K562 (cell line): ENCODE data around the gene FKBP1B. TPM values are rescaled to one million over a fixed set of nuclear protein-coding genes. Genes with fewer than 3 reads are reported as not detected.
A peak's percentile ranks its signal among the peaks of the same experiment; 100 is the strongest.

ENCODE experiments used
- ATAC-seq: fragments of 200-7000 bp; cut with Tn5 transposase; 3 replicates; pipeline ENCODE4 v1.9.1; 2020; ENCODE audit warnings: moderate library complexity
- BruUV-seq: library from RNA; stranded (reverse); fragments of 400-500 nt; replicated peaks from 2 replicates; lab custom pipeline; 2021; lab: Mats Ljungman, UMichigan
- CTCF ChIA-PET: fragments of 300-600 bp; formaldehyde crosslinking; extraction: SDS; loops from one replicate; lab custom pipeline; 2021; ENCODE audit warnings: low intra/inter-chr PET ratio; lab: Yijun Ruan, JAX
- POLR2A ChIA-PET: fragments of 300-600, 350-650 bp; sonication (Branson Sonifier 250); formaldehyde crosslinking; extraction: SDS; loops from one replicate; lab custom pipeline; 2021; ENCODE audit warnings: antibody characterized with exemption, inconsistent platforms; lab: Yijun Ruan, JAX
- DNase-seq, 4 experiments: peaks; one replicate each; pipeline versions ENCODE4 v3.0.0 to v3.0.0-alpha.2; 2011 to 2018; ENCODE audit warnings: low spot score in 3 of 4, mixed read lengths in 3 of 4; ENCODE audit errors: extremely low read depth in 1 of 4
- FAIRE-seq: peaks from 2 replicates; lab custom pipeline; 2011; peaks lifted over from hg19 to GRCh38; lab: Jason Lieb, UNC
- H2AFZ ChIP-seq: 2 replicates; pipeline ENCODE4 v1.6.0; 2011; ENCODE audit warnings: low read depth, low read length, control low read depth, inconsistent platforms
- H3K27ac ChIP-seq: fragments of 200-600 bp; 3 replicates; pipeline ENCODE4 v1.8.0; 2011; ENCODE audit warnings: low read depth, mild to moderate bottlenecking, control low read depth, inconsistent platforms, low read length, moderate library complexity, mixed read lengths; ENCODE audit errors: extremely low read depth
- H3K27me3 ChIP-seq, 2 experiments: fragments of 300-600 bp in 1 of 2; 2 replicates in 1 of 2; 3 replicates in 1 of 2; pipeline versions ENCODE4 v1.6.0 to v1.8.0; 2011; ENCODE audit warnings: inconsistent platforms in 2 of 2, low read length in 2 of 2, mild to moderate bottlenecking in 1 of 2, mixed read lengths in 1 of 2, moderate library complexity in 1 of 2; ENCODE audit not compliant: control insufficient read depth in 2 of 2, insufficient read depth in 2 of 2
- H3K36me3 ChIP-seq: fragments of 300-600 bp; 3 replicates; pipeline ENCODE4 v1.8.0; 2011; ENCODE audit warnings: mild to moderate bottlenecking, low read length, inconsistent platforms; ENCODE audit not compliant: control insufficient read depth, insufficient read depth
- H3K4me1 ChIP-seq, 2 experiments: fragments of 200-600 bp in 1 of 2; replicated peaks in 1 of 2; 2 replicates in 1 of 2; 3 replicates in 1 of 2; pipeline versions ENCODE4 v1.5.1 to v1.8.0; 2011; ENCODE audit warnings: inconsistent platforms in 2 of 2, low read length in 2 of 2, mild to moderate bottlenecking in 1 of 2, mixed read lengths in 1 of 2, moderate library complexity in 1 of 2; ENCODE audit not compliant: control insufficient read depth in 2 of 2, insufficient read depth in 2 of 2
- H3K4me2 ChIP-seq: 2 replicates; pipeline ENCODE4 v1.6.1; 2011; ENCODE audit warnings: low read length, control low read depth, inconsistent platforms, mixed read lengths; ENCODE audit not compliant: insufficient read depth
- H3K4me3 ChIP-seq: fragments of 200-600 bp; sonication (generic), shearing (Covaris generic); 2 replicates; pipeline ENCODE4 v1.5.1; 2016; ENCODE audit warnings: control low read depth, inconsistent platforms
- H3K79me2 ChIP-seq: fragments of 200-600 bp; 3 replicates; pipeline ENCODE4 v1.8.0; 2011; ENCODE audit warnings: low read length, inconsistent platforms; ENCODE audit not compliant: control insufficient read depth, insufficient read depth
- H3K9ac ChIP-seq, 2 experiments: 2 replicates each; pipeline versions ENCODE4 v1.6.0 to v1.6.1; 2011; ENCODE audit warnings: low read depth in 2 of 2, low read length in 2 of 2, control low read depth in 1 of 2, inconsistent platforms in 1 of 2, mild to moderate bottlenecking in 1 of 2, mixed read lengths in 1 of 2; ENCODE audit not compliant: insufficient read depth in 1 of 2
- H3K9me1 ChIP-seq: one replicate; pipeline ENCODE4 v1.6.0; 2011; ENCODE audit warnings: inconsistent platforms, mild to moderate bottlenecking, low read length, moderate library complexity; ENCODE audit not compliant: control insufficient read depth, insufficient read depth
- H3K9me3 ChIP-seq: replicated peaks from 2 replicates; pipeline ENCODE4 v1.5.1; 2011; ENCODE audit warnings: low read depth, low read length, inconsistent platforms; ENCODE audit not compliant: control insufficient read depth, insufficient read depth
- H4K20me1 ChIP-seq: replicated peaks from 2 replicates; pipeline ENCODE4 v1.6.1; 2011; ENCODE audit warnings: low read length, inconsistent platforms, mixed read lengths; ENCODE audit not compliant: control insufficient read depth, insufficient read depth
- ARNT ChIP-seq, 2 experiments: fragments of 450-650 bp; IDR thresholded peaks; 2 replicates each; pipeline ENCODE4 v1.6.1; 2016; ENCODE audit warnings: mild to moderate bottlenecking in 1 of 2
- DIDO1 ChIP-seq: fragments of 450-650 bp; IDR thresholded peaks from 2 replicates; pipeline ENCODE4 v1.6.1; 2016; ENCODE audit warnings: low read depth, missing biosample characterization, missing genetic modification characterization
- HCFC1 ChIP-seq: IDR thresholded peaks from 2 replicates; pipeline ENCODE4 v1.6.1; 2012; ENCODE audit warnings: low read depth, low read length, improper control_type of control experiment
- KHSRP ChIP-seq: fragments of 450-650 bp; IDR thresholded peaks from 2 replicates; pipeline ENCODE4 v1.6.1; 2017
- NFE2L1 ChIP-seq: fragments of 450-650 bp; IDR thresholded peaks from 2 replicates; pipeline ENCODE4 v1.6.1; 2016; ENCODE audit warnings: missing genetic modification characterization, low read depth, mild to moderate bottlenecking, missing compliant biosample characterization, moderate library complexity, borderline replicate concordance
- NFRKB ChIP-seq: fragments of 450-650 bp; IDR thresholded peaks from 2 replicates; pipeline ENCODE4 v1.6.1; 2016; ENCODE audit warnings: low read depth
- SETDB1 ChIP-seq: IDR thresholded peaks from one replicate; pipeline ENCODE4 v1.6.1; 2012; ENCODE audit warnings: low read length, control low read depth, inconsistent platforms
- STAT5B ChIP-seq: fragments of 250-450 bp; sonication (Bioruptor Pico); IDR thresholded peaks from 2 replicates; pipeline ENCODE4 v1.8.0; 2021; ENCODE audit warnings: mild to moderate bottlenecking, inconsistent platforms
- TCFL5 ChIP-seq: fragments of 250-450 bp; sonication (Bioruptor Pico); conservative IDR thresholded peaks from 2 replicates; pipeline ENCODE4 v1.6.1; 2021; ENCODE audit warnings: mild to moderate bottlenecking, moderate library complexity, matching md5 sums
- ZNF324 ChIP-seq: fragments of 250-450 bp; sonication (Bioruptor Pico); IDR thresholded peaks from 2 replicates; pipeline ENCODE4 v1.4.0; 2020; ENCODE audit warnings: mild to moderate bottlenecking
- ZNF589 ChIP-seq: fragments of 200-800 bp; sonication (Bioruptor generic); IDR thresholded peaks from 2 replicates; pipeline ENCODE4 v1.6.1; 2016; ENCODE audit warnings: low read depth, missing genetic modification characterization, missing compliant biosample characterization
- ZNF764 ChIP-seq: fragments of 250-450 bp; sonication (Bioruptor Pico); IDR thresholded peaks from 2 replicates; pipeline ENCODE4 v1.4.0; 2020; ENCODE audit warnings: low read depth, mild to moderate bottlenecking, moderate library complexity
- WGBS: fragments of 100-300 bp; shearing (Covaris generic); methylation state at CpG from one replicate; pipeline ENCODE4 v1.1.6; 2016; ENCODE audit warnings: low coverage, mixed read lengths; ENCODE audit not compliant: insufficient coverage; ENCODE audit errors: missing lambda C conversion rate; 5-methylcytosine and 5-hydroxymethylcytosine counted together
- in situ Hi-C: fragments of 300-500 bp; cut with MboI; formaldehyde crosslinking; loops from 4 replicates; pipeline ENCODE4 v1.15.0; 2018; ENCODE audit warnings: inconsistent platforms, mixed read lengths
- intact Hi-C: fragments of 100-400 bp; cut with micrococcal nuclease; formaldehyde crosslinking; loops from 2 replicates; pipeline ENCODE4 v1.14.2; 2022
- polyA plus RNA-seq, 8 experiments: library from polyadenylated mRNA; depleted of rRNA in 4 of 8; stranded (reverse) in 5 of 8; unstranded in 3 of 8; fragments of >200 nt; fragmentation: Nextera tagmentation in 2 of 8; fragmentation: Illumina TruSeq in 1 of 8; extraction: Ambion mirVana in 2 of 8; extraction: Trizol in 1 of 8; gene quantifications; 2 replicates each; pipeline versions ENCODE4 v1.2.1 to v1.2.3, GENCODE V29; 2011 to 2014; ENCODE audit warnings: inconsistent platforms in 1 of 8, missing spikeins in 1 of 8
- total RNA-seq, 7 experiments: library from RNA; depleted of rRNA in 6 of 7; stranded (reverse); fragments of >200 nt in 6 of 7; fragmentation: Illumina TruSeq in 2 of 7; extraction: Trizol in 2 of 7; gene quantifications; 2 replicates each; pipeline versions ENCODE4 v1.2.1 to v1.2.3, GENCODE V29; 2011 to 2021; ENCODE audit warnings: low replicate concordance in 1 of 7
- TF ChIP-seq, protein P1 (sequence below): fragments of 450-650 bp; IDR thresholded peaks from 2 replicates; pipeline ENCODE4 v1.7.0; 2016; ENCODE audit warnings: borderline replicate concordance
- TF ChIP-seq, protein P2 (sequence below), 2 experiments: fragments of 200-800 bp in 1 of 2; sonication (Bioruptor generic) in 1 of 2; sonication (generic) in 1 of 2; formaldehyde crosslinking in 1 of 2; IDR thresholded peaks in 1 of 2; conservative IDR thresholded peaks in 1 of 2; 2 replicates each; pipeline versions ENCODE4 v1.5.0 to v1.6.1; 2016 to 2020; ENCODE audit warnings: missing compliant biosample characterization in 1 of 2, missing genetic modification characterization in 1 of 2, missing genetic modification reagents in 1 of 2
- TF ChIP-seq, protein P3 (sequence below), 2 experiments: fragments of 450-650 bp in 1 of 2; IDR thresholded peaks; 2 replicates each; pipeline ENCODE4 v1.6.1; 2011 to 2017; ENCODE audit warnings: low read depth in 2 of 2, antibody characterized with exemption in 1 of 2, borderline replicate concordance in 1 of 2, low read length in 1 of 2, mild to moderate bottlenecking in 1 of 2, mixed read lengths in 1 of 2; ENCODE audit not compliant: control insufficient read depth in 1 of 2

Gene FKBP1B
- total and polyA plus RNA-seq, 9 of the 15 experiments (the other 6 are each of a cell fraction or from before 2014, with no cell fraction given), result 0.58 to 9.4 (median 1.6) TPM

DNA sequence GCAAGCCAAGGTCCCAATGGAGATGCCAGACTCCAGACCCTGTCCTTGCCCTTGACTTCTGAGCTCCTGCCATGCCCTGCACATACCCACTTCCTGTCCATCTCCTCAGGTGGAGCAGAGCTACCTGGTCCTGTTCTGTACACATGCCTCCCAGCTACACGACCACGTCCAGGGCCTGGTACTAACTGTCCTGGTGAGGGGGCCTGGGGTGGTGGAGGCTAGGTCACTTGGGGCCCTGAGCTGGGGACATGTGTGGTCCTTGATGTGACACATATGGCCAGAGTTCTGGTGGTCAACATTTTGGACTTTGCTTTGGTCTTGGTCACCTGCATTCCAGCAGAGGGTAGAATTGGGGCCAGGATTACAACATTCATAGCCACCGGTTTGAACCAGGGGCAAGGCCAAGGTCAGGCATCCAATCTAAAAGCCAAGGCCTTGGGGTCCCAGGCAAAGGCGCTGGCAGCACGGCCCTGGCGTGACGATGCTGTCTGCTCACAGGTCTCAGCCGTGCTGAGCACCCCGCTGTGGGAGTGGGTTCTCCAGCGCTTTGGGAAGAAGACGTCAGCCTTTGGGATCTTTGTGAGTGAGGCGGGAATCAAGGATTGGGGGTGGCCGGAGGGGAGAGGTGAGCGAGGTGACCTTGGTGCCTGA, 27.1 kb upstream of the FKBP1B start:
- H3K9me1 ChIP-seq, result peaks cover 3% of the 10 kb centered on the region
- peaks cover 0 to 24% of the 10 kb centered on the region in 2 experiments; a peak in 3 of 5 replicates for H3K4me1 ChIP-seq
- BruUV-seq, result no TSS peak
- POLR2A ChIA-PET, result interaction anchor here (1.2 to 1.6 kb wide), 2 partner anchors 10 to 25 kb away, joined by 3 to 4 read pairs; partner anchors contain the start of gene WDCP
- H3K27ac ChIP-seq, result no peak overlapping the region
- intact Hi-C loops, result loop anchor here (5.0 kb wide), 1 partner anchor 40 kb away; no protein-coding TSS in a partner anchor
- H4K20me1 ChIP-seq, result peaks cover 14% of the 10 kb centered on the region; the same call in 1 of the 2 replicates
- no peak overlapping the region for H3K4me3 ChIP-seq
- H3K9ac ChIP-seq, result peak overlapping the region in 1 of 2 experiments; percentile 56; a peak in 1 of 4 replicates
- 83% methylated on average over 9 of the region's 14 CpGs for WGBS
- H3K27me3 ChIP-seq, result no peaks in the 10 kb centered on the region
- CTCF ChIA-PET, result interaction anchor here (1.0 kb wide), 1 partner anchor 142 kb away, joined by 4 read pairs; no protein-coding TSS in a partner anchor
- FAIRE-seq (no peak), ATAC-seq (no peak), DNase-seq (no peak)
- no peak overlapping the region for H3K4me2 ChIP-seq
- in situ Hi-C loops, result no loop called here
- no peak overlapping the region for H2AFZ ChIP-seq
- peaks cover 47% of the 10 kb centered on the region for H3K36me3 ChIP-seq
- H3K79me2 ChIP-seq, result no peaks in the 10 kb centered on the region
- H3K9me3 ChIP-seq, result no peaks in the 10 kb centered on the region
- TF ChIP-seq, protein P1, sequence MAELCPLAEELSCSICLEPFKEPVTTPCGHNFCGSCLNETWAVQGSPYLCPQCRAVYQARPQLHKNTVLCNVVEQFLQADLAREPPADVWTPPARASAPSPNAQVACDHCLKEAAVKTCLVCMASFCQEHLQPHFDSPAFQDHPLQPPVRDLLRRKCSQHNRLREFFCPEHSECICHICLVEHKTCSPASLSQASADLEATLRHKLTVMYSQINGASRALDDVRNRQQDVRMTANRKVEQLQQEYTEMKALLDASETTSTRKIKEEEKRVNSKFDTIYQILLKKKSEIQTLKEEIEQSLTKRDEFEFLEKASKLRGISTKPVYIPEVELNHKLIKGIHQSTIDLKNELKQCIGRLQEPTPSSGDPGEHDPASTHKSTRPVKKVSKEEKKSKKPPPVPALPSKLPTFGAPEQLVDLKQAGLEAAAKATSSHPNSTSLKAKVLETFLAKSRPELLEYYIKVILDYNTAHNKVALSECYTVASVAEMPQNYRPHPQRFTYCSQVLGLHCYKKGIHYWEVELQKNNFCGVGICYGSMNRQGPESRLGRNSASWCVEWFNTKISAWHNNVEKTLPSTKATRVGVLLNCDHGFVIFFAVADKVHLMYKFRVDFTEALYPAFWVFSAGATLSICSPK, result no peak
- TF ChIP-seq ZNF589 (CRISPR knock-in tag) (no peak), ARNT (IDR thresholded peaks at IDR 0.05) (no peak), TCFL5 (CRISPR knock-in tag) (no peak), NFE2L1 (tag) (no peak), HCFC1 (no peak), STAT5B (CRISPR knock-in tag) (no peak), ZNF324 (no peak), SETDB1 (no peak), ZNF764 (no peak), KHSRP (no peak), NFRKB (no peak), DIDO1 (tag) (no peak)
- TF ChIP-seq, protein P2, sequence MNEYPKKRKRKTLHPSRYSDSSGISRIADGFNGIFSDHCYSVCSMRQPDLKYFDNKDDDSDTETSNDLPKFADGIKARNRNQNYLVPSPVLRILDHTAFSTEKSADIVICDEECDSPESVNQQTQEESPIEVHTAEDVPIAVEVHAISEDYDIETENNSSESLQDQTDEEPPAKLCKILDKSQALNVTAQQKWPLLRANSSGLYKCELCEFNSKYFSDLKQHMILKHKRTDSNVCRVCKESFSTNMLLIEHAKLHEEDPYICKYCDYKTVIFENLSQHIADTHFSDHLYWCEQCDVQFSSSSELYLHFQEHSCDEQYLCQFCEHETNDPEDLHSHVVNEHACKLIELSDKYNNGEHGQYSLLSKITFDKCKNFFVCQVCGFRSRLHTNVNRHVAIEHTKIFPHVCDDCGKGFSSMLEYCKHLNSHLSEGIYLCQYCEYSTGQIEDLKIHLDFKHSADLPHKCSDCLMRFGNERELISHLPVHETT (CRISPR knock-in tag; conservative IDR thresholded peaks at IDR 0.05 in 1 of 2, IDR thresholded peaks at IDR 0.05 in 1 of 2), result no peak
- TF ChIP-seq, protein P3, sequence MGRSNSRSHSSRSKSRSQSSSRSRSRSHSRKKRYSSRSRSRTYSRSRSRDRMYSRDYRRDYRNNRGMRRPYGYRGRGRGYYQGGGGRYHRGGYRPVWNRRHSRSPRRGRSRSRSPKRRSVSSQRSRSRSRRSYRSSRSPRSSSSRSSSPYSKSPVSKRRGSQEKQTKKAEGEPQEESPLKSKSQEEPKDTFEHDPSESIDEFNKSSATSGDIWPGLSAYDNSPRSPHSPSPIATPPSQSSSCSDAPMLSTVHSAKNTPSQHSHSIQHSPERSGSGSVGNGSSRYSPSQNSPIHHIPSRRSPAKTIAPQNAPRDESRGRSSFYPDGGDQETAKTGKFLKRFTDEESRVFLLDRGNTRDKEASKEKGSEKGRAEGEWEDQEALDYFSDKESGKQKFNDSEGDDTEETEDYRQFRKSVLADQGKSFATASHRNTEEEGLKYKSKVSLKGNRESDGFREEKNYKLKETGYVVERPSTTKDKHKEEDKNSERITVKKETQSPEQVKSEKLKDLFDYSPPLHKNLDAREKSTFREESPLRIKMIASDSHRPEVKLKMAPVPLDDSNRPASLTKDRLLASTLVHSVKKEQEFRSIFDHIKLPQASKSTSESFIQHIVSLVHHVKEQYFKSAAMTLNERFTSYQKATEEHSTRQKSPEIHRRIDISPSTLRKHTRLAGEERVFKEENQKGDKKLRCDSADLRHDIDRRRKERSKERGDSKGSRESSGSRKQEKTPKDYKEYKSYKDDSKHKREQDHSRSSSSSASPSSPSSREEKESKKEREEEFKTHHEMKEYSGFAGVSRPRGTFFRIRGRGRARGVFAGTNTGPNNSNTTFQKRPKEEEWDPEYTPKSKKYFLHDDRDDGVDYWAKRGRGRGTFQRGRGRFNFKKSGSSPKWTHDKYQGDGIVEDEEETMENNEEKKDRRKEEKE (IDR thresholded peaks at IDR 0.05; ENCODE audit: borderline replicate concordance in 1 of 2, control insufficient read depth in 1 of 2, low read depth in 2 of 2, low read length in 1 of 2), result no peak
